NCI-H510A treated with DMSO at 0.1 percent for 48 hours (cell line): ENCODE data around the gene CHCHD10.

Source experiments
- DNase-seq: peaks from one replicate; lab custom pipeline; 2025; lab: John Stamatoyannopoulos, UW

The CHCHD10 gene

GRCh38 chr22:23767673-23768548, at the start of gene CHCHD10:
Gene CHCHD10, minus strand, starts transcription at chr22:23767972. Its CDS starts 98 bp downstream, at chr22:23767874.
- peak; percentile 40 for DNase-seq

DNA sequence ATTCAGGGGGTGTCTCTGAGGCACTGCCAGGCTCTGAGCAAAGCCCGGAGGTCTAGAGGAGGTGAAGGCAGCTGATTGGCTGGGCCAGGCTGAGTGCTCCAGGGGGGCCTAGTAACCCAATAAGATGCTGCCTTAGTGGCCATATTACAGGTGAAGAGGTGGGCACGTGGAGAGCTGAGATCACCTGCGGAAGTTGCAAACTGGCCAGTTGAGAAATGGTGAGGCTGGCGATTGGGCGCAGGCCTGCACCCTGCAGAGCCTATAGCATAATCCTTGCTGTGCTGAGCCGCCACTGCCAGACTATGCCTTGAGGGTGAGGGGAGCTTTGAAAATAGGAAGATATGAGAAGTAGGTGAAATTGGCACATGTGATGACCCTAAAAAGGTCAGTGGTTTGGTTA, 49.4 kb upstream of the CHCHD10 start:
- no peak for DNase-seq

DNA sequence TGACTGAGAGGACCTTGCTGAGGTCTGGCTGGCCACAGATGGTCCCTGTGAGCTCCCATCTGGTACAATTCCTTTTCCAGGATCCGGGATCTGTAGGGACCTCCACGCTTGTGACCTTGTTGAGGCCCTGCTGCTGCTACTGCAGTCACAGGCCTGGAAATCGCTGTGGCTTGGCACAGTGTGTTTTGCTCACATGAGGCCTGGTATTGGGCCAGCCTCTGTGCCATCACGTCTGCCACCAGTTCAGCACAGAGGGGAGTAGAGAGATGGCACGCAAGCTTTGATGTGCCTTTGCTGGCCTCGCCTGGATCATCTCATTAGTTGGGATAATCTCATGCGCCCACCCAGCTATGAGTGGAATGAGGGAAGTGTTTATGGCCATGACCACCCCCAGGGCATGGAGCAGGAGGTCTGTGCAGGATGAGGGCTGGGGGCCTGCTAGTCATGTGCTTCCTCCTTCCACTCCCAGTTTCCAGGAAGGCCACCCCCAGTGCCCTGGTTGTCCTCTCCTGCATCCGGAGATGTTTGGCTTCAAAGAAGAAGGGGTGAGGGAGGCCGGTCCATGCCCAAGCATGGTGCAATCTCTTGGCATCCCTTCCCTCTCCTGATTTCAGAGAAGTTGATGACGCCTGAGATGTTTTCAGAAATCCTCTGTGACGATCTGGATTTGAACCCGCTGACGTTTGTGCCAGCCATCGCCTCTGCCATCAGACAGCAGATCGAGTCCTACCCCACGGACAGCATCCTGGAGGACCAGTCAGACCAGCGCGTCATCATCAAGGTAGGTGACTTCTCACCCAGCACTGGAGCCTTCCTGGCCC, 48.6 kb upstream of the CHCHD10 start:
- no peak for DNase-seq

DNA sequence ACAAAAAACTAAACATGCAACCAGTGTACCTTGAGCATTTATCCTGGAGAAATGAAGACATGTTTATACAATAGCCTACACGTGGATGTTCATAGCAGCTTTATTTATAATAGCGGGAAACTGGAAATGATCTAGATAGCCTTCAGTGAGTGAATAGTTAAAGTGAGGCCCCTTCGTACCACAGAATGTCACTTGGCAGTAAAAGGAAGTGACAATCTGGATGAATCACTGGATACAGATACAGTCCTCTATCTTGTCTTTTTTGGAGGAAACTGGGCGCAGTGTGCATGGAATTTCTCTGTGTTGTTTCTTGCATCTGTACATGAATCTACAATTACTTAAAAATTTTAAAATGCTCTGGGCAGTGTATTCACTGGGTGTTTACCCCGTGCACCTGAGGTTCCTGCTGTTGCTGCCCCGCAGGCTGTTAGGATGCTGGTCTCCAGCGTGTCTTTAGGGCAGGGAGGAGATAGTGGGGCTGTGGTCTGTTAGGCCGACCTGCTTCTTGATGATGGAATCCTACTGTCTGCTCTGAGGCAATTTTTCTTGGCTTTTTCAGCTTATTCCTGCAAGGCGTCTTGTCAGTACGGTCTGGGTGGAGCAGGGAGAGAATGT, 47.9 kb upstream of the CHCHD10 start:
- no peak for DNase-seq

GRCh38 chr22:23812378-23812777, 44.6 kb upstream of the CHCHD10 start:
- no peak for DNase-seq

DNA sequence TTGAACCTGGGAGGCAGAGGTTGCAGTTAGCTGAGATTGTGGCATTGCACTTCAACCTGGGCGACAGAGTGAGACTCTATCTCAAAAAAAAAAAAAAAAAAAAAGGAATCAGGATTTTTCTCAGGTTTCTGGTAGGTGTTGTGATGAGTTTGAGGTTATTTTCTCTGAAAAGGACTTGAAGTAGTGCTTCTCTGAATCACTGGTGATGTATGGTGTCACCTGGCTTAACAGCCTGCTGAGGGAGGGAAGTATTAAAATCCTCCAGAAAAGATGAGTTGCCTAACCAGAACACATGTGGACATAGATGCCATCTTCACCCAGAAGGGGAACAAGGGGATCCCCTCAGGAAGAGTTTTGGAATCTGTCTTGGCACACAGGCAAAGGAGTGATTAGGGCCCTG, 39.1 kb upstream of the CHCHD10 start:
- DNase-seq = no peak

GRCh38 chr22:23804781-23805291, 37.1 kb upstream of the CHCHD10 start:
- no peak for DNase-seq

DNA sequence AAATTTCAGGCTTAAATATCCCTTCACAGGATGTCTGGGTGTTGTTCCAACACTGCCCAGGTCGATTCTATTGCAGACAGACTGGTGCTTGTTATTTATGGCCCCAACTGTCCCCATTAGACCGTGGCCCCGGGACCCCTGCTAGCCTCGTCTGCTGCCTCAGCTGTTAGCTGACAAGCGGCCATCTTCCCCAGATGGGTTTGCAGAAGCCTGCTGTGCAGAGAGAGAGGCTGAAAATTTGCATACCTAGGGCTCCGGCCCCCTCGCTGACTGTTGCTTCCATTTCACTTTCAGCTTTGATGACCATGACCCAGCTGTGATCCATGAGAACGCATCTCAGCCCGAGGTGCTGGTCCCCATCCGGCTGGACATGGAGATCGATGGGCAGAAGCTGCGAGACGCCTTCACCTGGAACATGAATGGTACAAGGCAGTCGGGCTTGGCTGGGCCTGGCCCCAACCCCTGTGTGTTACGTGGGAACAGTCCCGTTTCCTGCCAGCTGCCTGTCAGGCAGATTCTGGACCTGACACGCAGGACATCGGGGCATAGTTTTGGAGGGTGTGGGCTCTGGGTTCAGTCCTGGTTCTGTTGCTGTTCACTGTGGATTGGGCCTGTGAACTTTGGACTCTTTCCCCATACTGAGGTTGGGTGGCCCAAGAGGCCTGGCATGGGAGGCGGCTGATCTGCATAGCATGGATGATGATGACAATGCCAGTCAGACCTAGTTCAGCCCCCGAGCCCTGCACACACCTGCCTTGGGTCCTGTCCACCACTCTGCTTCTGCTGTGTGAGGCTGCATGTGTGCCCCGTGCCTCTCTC, 35.4 kb upstream of the CHCHD10 start:
- no peak for DNase-seq

DNA sequence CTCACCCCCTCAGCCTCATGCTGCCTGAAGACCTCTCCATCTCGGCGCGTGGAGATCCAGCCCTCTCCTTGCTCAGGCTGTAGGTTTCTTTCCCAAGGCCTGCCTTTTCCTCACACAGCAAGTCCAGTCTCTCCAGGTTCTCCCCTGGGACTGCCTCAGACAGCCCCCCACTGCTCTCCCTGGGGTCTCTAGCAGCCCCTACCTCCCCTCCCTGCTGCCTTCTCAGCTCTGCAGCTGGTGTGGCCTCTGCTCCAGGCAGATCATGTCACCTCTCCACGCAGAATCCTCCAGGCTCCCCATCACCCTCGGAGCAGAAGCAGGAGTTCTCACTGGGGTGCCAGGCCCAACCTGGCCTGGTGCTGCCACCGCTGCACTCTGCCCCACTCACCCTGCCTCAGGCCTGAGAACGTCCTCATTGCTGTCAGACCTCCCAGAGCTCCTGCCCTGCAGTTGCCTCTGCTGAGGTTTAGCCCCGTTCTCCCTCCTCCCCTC, 34.2 kb upstream of the CHCHD10 start:
- DNase-seq = no peak

GRCh38 chr22:23801238-23801821, 33.6 kb upstream of the CHCHD10 start:
- no peak for DNase-seq

GRCh38 chr22:23800297-23801237, 32.8 kb upstream of the CHCHD10 start:
- DNase-seq = no peak

- no peak for DNase-seq
Observed at GRCh38 chr22:23796461-23796860, 28.7 kb upstream of the CHCHD10 start.

DNA sequence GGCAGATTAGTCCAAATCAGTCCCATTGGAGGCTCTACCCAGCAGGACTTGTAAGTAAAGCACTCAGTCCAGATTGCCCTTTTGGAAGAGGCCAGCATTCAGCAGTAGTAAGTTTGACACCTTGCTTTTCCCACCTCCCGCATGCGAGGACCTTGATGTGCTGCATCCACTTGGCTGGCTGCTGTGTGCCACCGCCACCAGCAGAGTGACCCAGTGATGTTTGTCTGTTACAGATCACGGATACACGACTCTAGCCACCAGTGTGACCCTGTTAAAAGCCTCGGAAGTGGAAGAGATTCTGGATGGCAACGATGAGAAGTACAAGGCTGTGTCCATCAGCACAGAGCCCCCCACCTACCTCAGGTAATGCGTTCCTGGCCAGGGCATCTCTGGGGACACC, 25.6 kb upstream of the CHCHD10 start:
- no peak for DNase-seq

DNA sequence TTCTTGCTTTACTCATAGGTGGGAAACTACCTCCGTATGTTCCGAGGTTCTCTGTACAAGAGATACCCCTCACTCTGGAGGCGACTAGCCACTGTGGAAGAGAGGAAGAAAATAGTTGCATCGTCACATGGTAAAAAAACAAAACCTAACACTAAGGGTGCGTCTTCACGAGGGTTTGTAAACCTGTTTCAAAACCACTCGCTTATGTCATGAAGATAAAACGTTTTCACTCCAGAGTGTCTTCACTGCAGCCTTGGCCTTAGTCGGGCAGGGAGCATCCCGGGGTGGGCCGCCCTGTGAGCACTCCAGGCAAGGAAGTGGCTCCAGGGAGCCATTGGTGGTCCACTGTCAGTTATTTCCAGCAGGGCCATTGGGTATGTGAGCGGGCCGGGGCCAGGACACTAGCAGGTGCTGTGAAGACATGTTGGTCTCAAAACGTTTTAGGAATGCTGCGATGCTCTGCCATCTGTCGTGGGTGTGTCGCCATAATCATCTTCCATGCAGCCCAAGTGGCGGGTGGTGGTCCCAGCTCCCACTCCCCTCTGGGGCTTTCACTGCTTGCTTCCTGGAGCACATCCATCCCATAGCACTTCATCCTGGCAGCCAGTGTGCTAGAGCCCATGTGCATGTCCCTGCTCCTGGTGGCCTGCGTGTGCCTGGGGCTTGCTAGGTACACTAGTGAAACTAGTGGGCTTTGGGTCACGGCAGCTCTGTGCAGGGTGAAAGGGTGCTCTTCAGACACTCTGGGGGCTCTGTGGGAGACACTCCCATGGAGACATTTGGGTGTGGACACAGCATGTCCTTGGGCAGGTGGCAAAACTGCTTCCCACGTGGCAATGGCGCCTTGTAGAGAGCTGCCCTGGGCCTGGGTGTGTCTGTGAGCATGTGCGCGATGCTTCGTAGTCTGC, 24.2 kb upstream of the CHCHD10 start:
- no peak for DNase-seq

DNA sequence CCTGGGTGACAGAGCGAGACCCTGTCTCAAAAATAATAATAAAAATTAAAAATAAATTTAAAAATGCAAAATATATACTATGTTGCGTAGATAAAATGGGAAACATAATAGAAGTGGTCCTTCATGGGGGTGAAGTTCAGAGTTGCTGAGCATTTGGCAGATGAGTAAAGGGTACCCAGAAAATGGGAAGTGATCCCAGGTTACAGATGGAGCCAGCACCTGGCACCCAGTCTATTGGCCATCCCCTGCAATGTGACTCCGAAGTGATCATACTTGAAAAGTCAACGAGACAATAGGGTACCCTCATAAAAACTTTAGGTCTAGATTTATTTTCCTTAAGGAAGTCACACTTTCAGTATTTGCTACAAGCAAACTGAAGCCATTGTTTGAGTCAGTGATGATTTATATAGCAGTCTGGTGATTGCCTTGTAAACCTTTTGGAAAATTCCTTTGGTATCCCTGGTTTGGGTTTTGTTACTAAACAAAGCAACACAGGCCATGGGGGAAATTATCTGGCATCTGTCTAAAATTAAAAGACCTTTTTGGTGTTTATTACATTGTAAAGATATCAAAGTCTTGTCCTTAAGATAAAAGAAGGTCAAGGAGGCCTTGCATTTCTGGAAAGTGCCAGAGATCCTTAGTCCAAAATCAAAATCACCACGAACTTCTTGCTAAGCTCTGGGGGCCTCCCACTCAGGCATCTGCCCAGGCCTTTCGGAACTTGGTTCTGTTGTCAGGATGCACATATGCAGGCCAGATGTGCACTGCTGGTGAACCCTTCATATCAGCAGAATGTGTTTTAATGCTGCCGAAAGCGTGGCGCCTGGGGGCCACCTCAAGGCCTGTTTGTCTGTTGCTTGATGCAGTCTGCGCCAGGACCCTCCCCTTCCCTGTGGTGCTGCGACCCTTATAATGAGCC, 23.3 kb upstream of the CHCHD10 start:
- DNase-seq = no peak

- DNase-seq = no peak
Observed at GRCh38 chr22:23789638-23790037, 21.9 kb upstream of the CHCHD10 start.

GRCh38 chr22:23789121-23789520, 21.3 kb upstream of the CHCHD10 start:
- peak; percentile 33 for DNase-seq

GRCh38 chr22:23787910-23788309, 20.1 kb upstream of the CHCHD10 start:
- DNase-seq = no peak
